Lung microvascular endothelial cell (primary cell): ENCODE measurements around the gene TBC1D20. TPM values are rescaled to one million over a fixed set of nuclear protein-coding genes. Genes with fewer than 3 reads are reported as not detected.

Experiments
- DNase-seq, 2 donors: peaks; one replicate each; pipeline versions ENCODE4 v3.0.0 to v3.0.0-alpha.2; 2010; ENCODE audit warnings: low read depth in 2 of 2
- total RNA-seq: library from RNA; depleted of rRNA; stranded (reverse); fragments of >200 nt; gene quantifications from 2 replicates; pipeline ENCODE4 v1.2.1, GENCODE V29; 2014

TBC1D20 gene
- total RNA-seq, 1 donor from 2014 or later = 16.9 TPM

- DNase-seq = no peak
These were observed 41.4 kb downstream of the TBC1D20 start for GRCh38 chr20:420721-421574.

- DNase-seq = no peak
These were observed 42.1 kb downstream of the TBC1D20 start for GRCh38 chr20:420166-420620.

GRCh38 chr20:419556-420165 lies 42.7 kb downstream of the TBC1D20 start:
- DNase-seq = no peak

DNA sequence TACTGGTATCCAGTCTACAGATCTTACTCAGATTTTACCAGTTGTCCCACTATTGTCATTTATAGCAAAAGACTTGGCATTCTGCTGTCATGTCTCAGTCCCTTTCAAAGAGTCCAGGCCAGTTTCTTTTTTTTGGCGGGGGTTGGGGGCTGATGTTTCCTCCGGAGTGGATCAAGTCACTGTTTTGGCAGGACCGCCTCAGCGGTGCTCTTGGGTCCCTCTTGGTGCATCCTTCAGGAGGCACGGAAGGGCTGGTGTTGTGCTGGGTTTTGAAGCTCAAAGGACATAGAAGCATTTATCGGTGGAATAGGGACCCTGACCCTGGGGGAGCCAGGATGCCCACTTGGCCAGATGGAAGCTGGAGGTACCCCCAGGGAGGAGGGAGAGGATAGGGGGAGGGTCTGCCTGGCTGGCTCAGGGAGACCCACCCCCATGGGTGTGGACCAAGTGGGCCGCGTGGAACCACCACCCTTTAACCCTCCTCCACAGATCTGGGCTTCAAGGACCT lies 43.4 kb downstream of the TBC1D20 start:
- DNase-seq = no peak

GRCh38 chr20:417801-418342 lies 44.5 kb downstream of the TBC1D20 start:
- DNase-seq = no peak

DNA sequence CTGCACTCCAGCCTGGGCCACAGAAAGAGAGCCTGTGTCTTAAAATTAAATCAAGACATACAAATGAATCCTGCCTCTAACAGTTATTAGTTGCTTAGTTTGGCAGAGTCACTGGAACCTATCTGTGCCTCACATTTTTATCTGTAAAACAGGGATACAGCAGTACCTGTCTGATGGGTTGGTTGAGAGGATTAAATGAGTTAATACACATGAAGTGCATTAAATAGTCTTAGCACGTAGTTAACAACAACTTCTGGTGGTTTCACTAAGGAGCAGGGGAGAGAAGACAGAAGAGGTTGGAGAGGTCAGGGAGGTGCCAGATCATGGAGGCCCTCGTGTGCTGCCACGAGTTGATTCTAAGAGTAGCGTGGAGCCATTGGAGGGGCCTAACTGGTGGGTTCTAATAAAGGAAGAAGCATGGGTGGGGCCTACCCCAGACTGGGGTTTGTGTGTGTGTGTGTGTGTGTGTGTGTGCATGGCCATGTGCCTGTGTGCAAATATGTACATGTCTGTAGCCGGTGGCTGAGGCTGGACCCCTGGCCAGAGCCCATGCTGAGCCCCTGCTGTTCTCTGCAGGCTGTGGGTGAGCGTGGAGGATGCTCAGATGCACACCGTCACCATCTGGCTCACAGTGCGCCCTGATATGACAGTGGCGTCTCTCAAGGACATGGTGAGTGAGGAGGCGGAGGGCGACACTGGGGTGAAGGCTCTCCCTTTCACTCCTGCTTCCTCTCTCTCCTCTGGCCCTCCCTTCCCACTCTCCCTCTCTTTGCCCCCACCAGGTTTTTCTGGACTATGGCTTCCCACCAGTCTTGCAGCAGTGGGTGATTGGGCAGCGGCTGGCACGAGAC lies 45.2 kb downstream of the TBC1D20 start:
- DNase-seq = no peak

GRCh38 chr20:415820-416322 lies 46.5 kb downstream of the TBC1D20 start:
- no peak for DNase-seq

GRCh38 chr20:414161-414560 lies 48.2 kb downstream of the TBC1D20 start:
- DNase-seq = no peak

- DNase-seq = no peak
These were observed 50.3 kb downstream of the TBC1D20 start for GRCh38 chr20:412081-412480.

DNA sequence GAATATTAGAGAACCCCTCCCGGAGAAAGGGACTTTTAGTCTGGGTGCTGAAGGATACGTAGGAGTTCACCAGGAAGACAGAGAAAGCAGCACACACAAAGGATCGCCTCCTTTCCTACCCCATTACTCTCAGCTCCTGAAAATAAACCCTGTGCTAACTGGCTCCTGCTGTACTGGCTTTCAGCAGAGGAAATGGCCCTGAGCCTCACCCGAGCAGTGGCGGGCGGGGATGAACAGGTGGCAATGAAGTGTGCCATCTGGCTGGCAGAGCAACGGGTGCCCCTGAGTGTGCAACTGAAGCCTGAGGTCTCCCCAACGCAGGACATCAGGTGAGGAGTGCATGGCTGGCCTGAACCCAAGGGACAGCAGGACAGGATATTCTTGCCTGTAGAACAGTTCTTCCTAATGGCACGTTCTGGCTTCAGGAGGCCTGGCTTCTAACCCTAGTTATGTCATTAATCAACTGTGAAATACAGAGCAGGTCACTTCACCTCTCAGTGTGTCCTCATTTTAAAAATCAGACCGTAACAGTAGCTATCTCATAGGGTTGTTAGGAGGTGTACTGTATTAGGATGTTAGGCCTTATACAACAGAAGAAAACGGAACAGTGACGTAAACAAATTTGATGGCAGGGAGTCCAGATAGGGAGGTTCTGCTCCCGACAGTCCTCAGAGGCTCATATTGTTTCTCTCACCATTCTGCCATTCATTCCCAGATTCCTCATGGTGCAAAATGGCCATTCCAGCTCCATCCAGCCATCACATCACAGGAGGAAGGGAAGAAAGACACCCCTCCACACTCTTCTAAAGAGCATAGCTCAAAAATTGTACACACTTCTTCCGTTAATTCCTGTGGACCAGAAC lies 52.4 kb downstream of the TBC1D20 start:
- DNase-seq = peak in 1 of 2 donors; percentile 11

DNA sequence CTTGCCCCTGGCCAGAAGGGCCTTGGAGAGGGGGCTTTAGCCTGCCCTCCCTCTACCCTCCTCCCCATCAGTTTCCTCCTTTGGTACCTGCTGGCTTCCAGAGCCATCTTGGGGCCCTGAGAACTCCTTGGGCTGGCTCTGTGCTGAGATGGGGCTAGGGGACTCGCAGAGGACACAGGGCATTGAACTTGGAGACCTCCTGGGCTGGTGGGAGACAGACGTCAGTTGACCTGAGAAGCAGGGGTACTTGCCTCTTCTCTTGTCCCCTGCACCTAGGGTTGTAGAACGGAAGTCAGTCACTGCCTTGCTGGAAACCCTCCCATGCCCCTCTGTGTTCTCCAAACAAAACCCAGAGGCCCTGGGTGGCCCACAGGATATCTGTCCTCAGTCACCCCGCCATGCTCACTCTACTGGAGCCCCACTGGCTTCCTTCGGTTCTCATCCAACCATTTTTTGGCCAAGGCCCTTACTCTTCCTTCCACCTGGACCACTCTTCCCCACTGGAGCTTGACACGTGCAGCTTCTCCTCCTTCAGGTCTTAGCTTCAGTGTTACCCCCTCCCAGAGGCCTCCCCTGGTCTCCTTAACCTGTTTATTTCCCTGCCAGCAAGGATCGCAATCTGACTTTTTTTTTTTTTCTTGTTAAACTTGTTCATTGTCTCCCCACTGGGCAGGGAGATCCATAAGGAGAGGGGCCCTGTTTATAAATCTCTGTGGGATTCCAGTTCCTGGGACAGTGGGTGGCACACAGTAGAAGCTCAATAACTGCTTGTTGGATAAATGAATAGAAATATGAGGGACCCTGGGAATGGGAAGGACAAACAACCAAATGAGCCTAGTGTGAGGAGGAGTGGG lies 53.3 kb downstream of the TBC1D20 start:
- DNase-seq = peak in 1 of 2 donors; percentile 9

GRCh38 chr20:407953-408842 lies 54.1 kb downstream of the TBC1D20 start, which contains the start of gene RBCK1:
Gene RBCK1 (plus strand): TSS chr20:408299. CDS start chr20:408758, 459 bp downstream.
- DNase-seq = peak; percentile 86

GRCh38 chr20:407133-407952 lies 55.0 kb downstream of the TBC1D20 start:
- DNase-seq = peak; percentile 77

GRCh38 chr20:406200-407132 lies 55.9 kb downstream of the TBC1D20 start:
- DNase-seq = no peak

DNA sequence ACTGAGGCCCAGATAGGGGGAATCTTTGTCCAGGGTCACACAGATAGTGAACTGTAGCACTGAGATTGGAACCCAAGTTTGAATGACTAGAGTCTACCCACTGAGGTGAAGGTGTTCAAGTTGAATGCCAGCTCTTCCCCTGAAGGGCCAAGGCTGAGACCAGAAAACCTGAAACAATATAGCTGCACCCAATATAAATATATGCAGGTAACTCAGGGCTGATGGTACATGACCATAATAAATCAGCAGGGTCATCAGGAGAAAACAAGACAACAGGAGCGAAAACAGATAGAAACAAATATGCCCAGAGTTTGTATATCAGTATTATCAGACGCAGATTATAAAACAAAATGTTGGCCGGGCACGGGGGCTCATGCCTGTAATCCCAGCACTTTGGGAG lies 58.2 kb downstream of the TBC1D20 start:
- DNase-seq = no peak

DNA sequence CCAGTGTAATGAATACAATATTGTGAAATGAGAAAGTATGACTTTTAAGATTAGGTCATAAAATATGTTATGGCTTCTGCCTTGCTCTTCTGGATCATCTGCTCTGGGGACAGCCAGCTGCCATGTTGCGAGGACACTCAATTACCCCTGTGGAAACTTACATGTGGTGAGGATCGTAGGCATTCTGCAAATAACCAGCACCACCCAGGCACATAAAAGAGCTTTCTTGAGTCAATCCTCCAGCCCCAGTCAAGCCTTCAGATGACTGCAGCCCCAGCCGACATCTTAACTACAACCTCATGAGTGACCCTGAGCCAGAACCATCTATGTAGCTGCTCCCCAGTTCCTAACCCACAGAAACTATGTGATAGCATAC lies 58.8 kb downstream of the TBC1D20 start:
- DNase-seq = no peak
